Neural cell (in vitro differentiated cells): ENCODE results near the gene S100P. TPM values are rescaled to one million over a fixed set of nuclear protein-coding genes. Genes with fewer than 3 reads are reported as not detected.

Source experiments
- H2AFZ ChIP-seq: fragments of 200-600, 300-800 bp; sonication (generic), shearing (Covaris generic); 2 replicates; pipeline ENCODE4 v1.6.0; 2014; ENCODE audit warnings: low read depth, mild to moderate bottlenecking, antibody characterized with exemption, low read length, moderate library complexity
- H3F3A ChIP-seq: fragments of 200-600 bp; shearing (Covaris generic); 2 replicates; pipeline ENCODE4 v1.6.1; 2016; ENCODE audit warnings: mild to moderate bottlenecking, moderate library complexity, mixed read lengths, antibody characterized with exemption, low read length; ENCODE audit not compliant: insufficient read depth, poor library complexity, severe bottlenecking
- H3K27ac ChIP-seq: fragments of 200-600, 300-800 bp; sonication (generic), shearing (Covaris generic); 2 replicates; pipeline ENCODE4 v1.5.1; 2014; ENCODE audit warnings: mild to moderate bottlenecking, low read length, moderate library complexity
- H3K27me3 ChIP-seq: fragments of 300-800, 200-600 bp; sonication (generic), shearing (Covaris generic); 2 replicates; pipeline ENCODE4 v1.6.0; 2014; ENCODE audit warnings: mild to moderate bottlenecking, low read depth, low read length, moderate library complexity; ENCODE audit not compliant: insufficient read depth
- H3K36me3 ChIP-seq: fragments of 300-800, 200-600 bp; sonication (generic), shearing (Covaris generic); 2 replicates; pipeline ENCODE4 v1.5.1; 2014; ENCODE audit warnings: mild to moderate bottlenecking, antibody characterized with exemption, low read length, moderate library complexity; ENCODE audit not compliant: insufficient read depth
- H3K4me2 ChIP-seq: fragments of 300-800, 200-600 bp; sonication (generic), shearing (Covaris generic); 2 replicates; pipeline ENCODE4 v1.6.0; 2014; ENCODE audit warnings: mild to moderate bottlenecking, low read length
- H3K4me3 ChIP-seq: fragments of 300-800, 200-600 bp; sonication (generic), shearing (Covaris generic); 2 replicates; pipeline ENCODE4 v1.5.1; 2014; ENCODE audit warnings: mild to moderate bottlenecking, low read length, moderate library complexity
- H3K79me2 ChIP-seq: fragments of 200-600 bp; shearing (Covaris generic); replicated peaks from 2 replicates; pipeline ENCODE4 v1.6.0; 2014; ENCODE audit warnings: mild to moderate bottlenecking, low read length, moderate library complexity; ENCODE audit not compliant: insufficient read depth
- H3K9ac ChIP-seq: fragments of 300-800, 200-600 bp; sonication (generic), shearing (Covaris generic); 2 replicates; pipeline ENCODE4 v1.6.1; 2016; ENCODE audit warnings: mild to moderate bottlenecking, low read length, mixed read lengths
- H3K9me2 ChIP-seq: fragments of 200-600 bp; shearing (Covaris generic); 2 replicates; pipeline ENCODE4 v1.6.1; 2016; ENCODE audit warnings: mild to moderate bottlenecking, low read length, mixed read lengths; ENCODE audit not compliant: insufficient read depth
- H3K9me3 ChIP-seq: fragments of 200-600, 300-800 bp; sonication (generic), shearing (Covaris generic); 2 replicates; pipeline ENCODE4 v1.6.1; 2016; ENCODE audit warnings: mild to moderate bottlenecking, mixed run types, low read length, moderate library complexity, mixed read lengths
- H4K20me1 ChIP-seq: fragments of 200-600 bp; shearing (Covaris generic); 2 replicates; pipeline ENCODE4 v1.6.1; 2016; ENCODE audit warnings: mild to moderate bottlenecking, mixed run types; ENCODE audit not compliant: insufficient read depth
- EP300 ChIP-seq: fragments of 450-650 bp; conservative IDR thresholded peaks from 2 replicates; pipeline ENCODE4 v1.6.1; 2014; ENCODE audit warnings: antibody characterized with exemption, mild to moderate bottlenecking, moderate library complexity; ENCODE audit not compliant: poor library complexity, severe bottlenecking
- EZH2 ChIP-seq: fragments of 200-600, 300-800 bp; shearing (Covaris generic), sonication (generic); IDR thresholded peaks from 2 replicates; pipeline ENCODE4 v1.6.1; 2014; ENCODE audit warnings: antibody characterized with exemption, low read length, borderline replicate concordance, mild to moderate bottlenecking; ENCODE audit not compliant: insufficient read depth, poor library complexity, severe bottlenecking
- MXI1 ChIP-seq: fragments of 450-650 bp; conservative IDR thresholded peaks from 2 replicates; pipeline ENCODE4 v1.6.1; 2014; ENCODE audit warnings: antibody characterized with exemption, mild to moderate bottlenecking; ENCODE audit not compliant: poor library complexity, severe bottlenecking
- POLR2AphosphoS5 ChIP-seq: IDR thresholded peaks from 2 replicates; pipeline ENCODE4 v1.6.1; 2012
- RAD21 ChIP-seq: fragments of 450-650 bp; conservative IDR thresholded peaks from 2 replicates; pipeline ENCODE4 v1.6.1; 2014; ENCODE audit warnings: antibody characterized with exemption, mild to moderate bottlenecking, moderate library complexity
- SMC3 ChIP-seq: fragments of 450-650 bp; conservative IDR thresholded peaks from 2 replicates; pipeline ENCODE4 v1.6.1; 2014; ENCODE audit warnings: antibody characterized with exemption, mild to moderate bottlenecking, moderate library complexity; ENCODE audit not compliant: poor library complexity
- TAF1 ChIP-seq: IDR thresholded peaks from 2 replicates; pipeline ENCODE4 v1.6.1; 2012; ENCODE audit warnings: low read depth
- polyA plus RNA-seq: library from polyadenylated mRNA; depleted of rRNA; stranded (reverse); fragments of >200 nt; gene quantifications from 2 replicates; pipeline ENCODE4 v1.2.3, GENCODE V29; 2014
- TF ChIP-seq, protein P1 (sequence below): IDR thresholded peaks from 2 replicates; pipeline ENCODE4 v1.6.1; 2012; ENCODE audit warnings: borderline replicate concordance
- TF ChIP-seq, protein P2 (sequence below): fragments of 450-650 bp; IDR thresholded peaks from 2 replicates; pipeline ENCODE4 v1.5.1; 2014; ENCODE audit warnings: antibody characterized with exemption, mild to moderate bottlenecking, moderate library complexity; ENCODE audit not compliant: poor library complexity, severe bottlenecking

The S100P gene
- polyA plus RNA-seq, 1 donor from 2014 or later = not detected

DNA sequence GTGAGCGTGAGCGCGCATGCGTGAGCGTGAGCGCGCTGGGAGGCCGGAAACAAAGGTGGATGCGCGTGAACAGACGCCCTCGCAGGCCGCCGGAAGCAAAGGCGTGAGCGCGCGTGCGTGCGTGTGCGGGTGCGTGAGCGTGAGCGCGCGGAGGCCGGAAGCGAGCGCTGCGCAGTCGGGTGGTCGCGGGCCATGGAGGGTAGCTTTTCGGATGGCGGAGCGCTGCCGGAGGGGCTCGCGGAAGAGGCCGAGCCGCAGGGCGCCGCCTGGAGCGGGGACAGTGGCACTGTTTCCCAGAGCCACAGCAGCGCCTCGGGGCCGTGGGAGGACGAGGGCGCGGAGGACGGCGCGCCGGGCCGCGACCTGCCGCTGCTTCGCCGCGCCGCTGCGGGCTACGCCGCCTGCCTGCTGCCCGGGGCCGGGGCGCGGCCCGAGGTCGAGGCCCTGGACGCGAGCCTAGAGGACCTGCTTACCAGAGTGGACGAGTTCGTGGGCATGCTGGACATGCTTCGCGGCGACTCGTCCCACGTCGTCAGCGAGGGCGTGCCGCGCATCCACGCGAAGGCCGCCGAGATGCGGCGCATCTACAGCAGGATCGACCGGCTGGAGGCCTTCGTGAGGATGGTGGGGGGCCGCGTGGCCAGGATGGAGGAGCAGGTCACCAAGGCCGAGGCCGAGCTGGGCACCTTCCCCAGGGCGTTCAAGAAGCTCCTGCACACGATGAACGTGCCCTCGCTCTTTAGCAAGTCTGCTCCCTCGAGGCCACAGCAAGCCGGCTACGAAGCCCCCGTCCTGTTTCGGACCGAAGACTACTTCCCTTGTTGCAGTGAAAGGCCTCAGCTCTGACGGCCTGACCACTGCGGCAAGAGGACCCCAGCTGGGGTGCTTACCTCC, 22.6 kb downstream of the S100P start, which contains the start of gene BLOC1S4:
TSS of gene BLOC1S4 (plus strand) at position 157 of the 894 bp plus-strand sequence. CDS start at position 193, 36 bp downstream.
- Histone ChIP-seq H3K9ac (peak within 1 kb of the TSS; percentile 90), H3K9me2 (no peaks in the 10 kb centered on the region), H3K27ac (peak within 1 kb of the TSS; percentile 85), H3K79me2 (peaks cover 21% of the 10 kb centered on the region), H3K4me2 (peak within 1 kb of the TSS; percentile 86), H3K4me3 (peak within 1 kb of the TSS; percentile 99), H4K20me1 (no peaks in the 10 kb centered on the region), H3K9me3 (no peaks in the 10 kb centered on the region), H3F3A (no peaks in the 10 kb centered on the region), H2AFZ (peak within 1 kb of the TSS; percentile 84), H3K27me3 (no peaks in the 10 kb centered on the region), H3K36me3 (no peaks in the 10 kb centered on the region)
- TF ChIP-seq POLR2AphosphoS5 = peak; percentile 97
- TF ChIP-seq MXI1 = peak; percentile 82
- peak; percentile 50 for TF ChIP-seq SMC3
- peak; percentile 16 for TF ChIP-seq RAD21
- peak; percentile 47 for TF ChIP-seq EP300
- TF ChIP-seq, protein P1, sequence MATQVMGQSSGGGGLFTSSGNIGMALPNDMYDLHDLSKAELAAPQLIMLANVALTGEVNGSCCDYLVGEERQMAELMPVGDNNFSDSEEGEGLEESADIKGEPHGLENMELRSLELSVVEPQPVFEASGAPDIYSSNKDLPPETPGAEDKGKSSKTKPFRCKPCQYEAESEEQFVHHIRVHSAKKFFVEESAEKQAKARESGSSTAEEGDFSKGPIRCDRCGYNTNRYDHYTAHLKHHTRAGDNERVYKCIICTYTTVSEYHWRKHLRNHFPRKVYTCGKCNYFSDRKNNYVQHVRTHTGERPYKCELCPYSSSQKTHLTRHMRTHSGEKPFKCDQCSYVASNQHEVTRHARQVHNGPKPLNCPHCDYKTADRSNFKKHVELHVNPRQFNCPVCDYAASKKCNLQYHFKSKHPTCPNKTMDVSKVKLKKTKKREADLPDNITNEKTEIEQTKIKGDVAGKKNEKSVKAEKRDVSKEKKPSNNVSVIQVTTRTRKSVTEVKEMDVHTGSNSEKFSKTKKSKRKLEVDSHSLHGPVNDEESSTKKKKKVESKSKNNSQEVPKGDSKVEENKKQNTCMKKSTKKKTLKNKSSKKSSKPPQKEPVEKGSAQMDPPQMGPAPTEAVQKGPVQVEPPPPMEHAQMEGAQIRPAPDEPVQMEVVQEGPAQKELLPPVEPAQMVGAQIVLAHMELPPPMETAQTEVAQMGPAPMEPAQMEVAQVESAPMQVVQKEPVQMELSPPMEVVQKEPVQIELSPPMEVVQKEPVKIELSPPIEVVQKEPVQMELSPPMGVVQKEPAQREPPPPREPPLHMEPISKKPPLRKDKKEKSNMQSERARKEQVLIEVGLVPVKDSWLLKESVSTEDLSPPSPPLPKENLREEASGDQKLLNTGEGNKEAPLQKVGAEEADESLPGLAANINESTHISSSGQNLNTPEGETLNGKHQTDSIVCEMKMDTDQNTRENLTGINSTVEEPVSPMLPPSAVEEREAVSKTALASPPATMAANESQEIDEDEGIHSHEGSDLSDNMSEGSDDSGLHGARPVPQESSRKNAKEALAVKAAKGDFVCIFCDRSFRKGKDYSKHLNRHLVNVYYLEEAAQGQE = peak; percentile 44
- no peak for TF ChIP-seq TAF1
- TF ChIP-seq, protein P2, sequence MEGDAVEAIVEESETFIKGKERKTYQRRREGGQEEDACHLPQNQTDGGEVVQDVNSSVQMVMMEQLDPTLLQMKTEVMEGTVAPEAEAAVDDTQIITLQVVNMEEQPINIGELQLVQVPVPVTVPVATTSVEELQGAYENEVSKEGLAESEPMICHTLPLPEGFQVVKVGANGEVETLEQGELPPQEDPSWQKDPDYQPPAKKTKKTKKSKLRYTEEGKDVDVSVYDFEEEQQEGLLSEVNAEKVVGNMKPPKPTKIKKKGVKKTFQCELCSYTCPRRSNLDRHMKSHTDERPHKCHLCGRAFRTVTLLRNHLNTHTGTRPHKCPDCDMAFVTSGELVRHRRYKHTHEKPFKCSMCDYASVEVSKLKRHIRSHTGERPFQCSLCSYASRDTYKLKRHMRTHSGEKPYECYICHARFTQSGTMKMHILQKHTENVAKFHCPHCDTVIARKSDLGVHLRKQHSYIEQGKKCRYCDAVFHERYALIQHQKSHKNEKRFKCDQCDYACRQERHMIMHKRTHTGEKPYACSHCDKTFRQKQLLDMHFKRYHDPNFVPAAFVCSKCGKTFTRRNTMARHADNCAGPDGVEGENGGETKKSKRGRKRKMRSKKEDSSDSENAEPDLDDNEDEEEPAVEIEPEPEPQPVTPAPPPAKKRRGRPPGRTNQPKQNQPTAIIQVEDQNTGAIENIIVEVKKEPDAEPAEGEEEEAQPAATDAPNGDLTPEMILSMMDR = peak; percentile 44
- TF ChIP-seq EZH2 = no peak

DNA sequence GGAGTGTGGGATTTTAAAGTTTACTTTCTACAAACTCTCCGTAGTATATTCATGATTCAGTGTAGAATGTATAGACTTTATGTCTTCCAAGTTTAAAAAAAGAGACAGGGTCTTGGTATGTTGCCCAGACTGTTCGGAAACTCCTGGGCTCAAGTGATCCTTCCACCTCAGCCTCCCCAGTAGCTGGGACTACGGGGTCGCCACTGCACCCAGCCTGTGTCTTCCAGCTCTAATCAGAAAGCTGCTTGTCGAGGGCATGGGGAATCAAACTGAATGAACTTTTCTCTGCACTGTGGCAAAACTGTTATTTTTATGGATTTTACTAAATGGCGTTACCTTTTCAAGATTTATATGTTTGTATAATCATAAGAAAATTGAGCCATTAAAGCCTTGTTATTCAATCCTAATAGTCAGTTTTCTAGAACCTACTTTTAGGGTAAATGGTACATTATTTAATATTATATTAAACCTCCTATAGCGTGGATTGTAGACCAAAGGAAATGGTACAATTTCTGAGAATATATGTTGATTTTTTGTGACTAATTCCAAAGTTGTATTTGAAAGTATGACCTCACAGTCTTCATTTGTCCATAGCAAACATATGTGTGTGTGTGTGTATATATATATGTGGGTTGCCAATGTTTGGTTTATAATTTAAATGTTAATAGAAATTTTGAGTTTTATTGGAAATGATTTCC, 23.4 kb downstream of the S100P start:
- H3K79me2 ChIP-seq = peaks cover 21% of the 10 kb centered on the region
- H2AFZ ChIP-seq = no peak overlapping the region
- H3K4me3 ChIP-seq = peak overlapping the region; percentile 99
- no peaks in the 10 kb centered on the region for H3K9me2 ChIP-seq
- H3K27me3 ChIP-seq = no peaks in the 10 kb centered on the region
- H3K9me3 ChIP-seq = no peaks in the 10 kb centered on the region
- H3K27ac ChIP-seq = peak overlapping the region; percentile 85
- H4K20me1 ChIP-seq = no peaks in the 10 kb centered on the region
- H3K36me3 ChIP-seq = no peaks in the 10 kb centered on the region
- H3F3A ChIP-seq = no peaks in the 10 kb centered on the region
- H3K9ac ChIP-seq = peak overlapping the region; percentile 90
- peak overlapping the region; percentile 85 for H3K4me2 ChIP-seq
- TF ChIP-seq RAD21 (no peak), EP300 (no peak), TAF1 (no peak), MXI1 (no peak), EZH2 (no peak), SMC3 (no peak), POLR2AphosphoS5 (no peak)
- TF ChIP-seq, protein P1 = no peak
- TF ChIP-seq, protein P2 = no peak
